CD8-positive, alpha-beta memory T cell (primary cell): ENCODE results near the gene ARID1B. TPM values are rescaled to one million over a fixed set of nuclear protein-coding genes. Genes with fewer than 3 reads are reported as not detected.

ENCODE experiments used
- CTCF ChIA-PET: fragments of 350-600 bp; sonication (Branson Sonifier 250); formaldehyde crosslinking; loops from one replicate; lab custom pipeline; 2021; ENCODE audit warnings: antibody characterized with exemption; lab: Charles Lee
- POLR2A ChIA-PET: fragments of 350-600 bp; sonication (Branson Sonifier 250); formaldehyde crosslinking; loops from one replicate; lab custom pipeline; 2021; ENCODE audit warnings: antibody characterized with exemption; lab: Charles Lee
- DNase-seq, 5 donors: peaks; one replicate each; pipeline versions ENCODE4 v3.0.0 to v3.0.0-alpha.2; 2020 to 2022; ENCODE audit warnings: mixed read lengths in 1 of 5
- H3K27ac ChIP-seq: one replicate; pipeline ENCODE4 v1.7.0; 2013; ENCODE audit warnings: low read depth, mild to moderate bottlenecking, low read length, moderate library complexity
- H3K27me3 ChIP-seq: 2 replicates; pipeline ENCODE4 v1.7.0; 2013; ENCODE audit warnings: low read length, mild to moderate bottlenecking; ENCODE audit not compliant: insufficient read depth, poor library complexity, severe bottlenecking
- H3K36me3 ChIP-seq: 2 replicates; pipeline ENCODE4 v1.7.0; 2013; ENCODE audit warnings: mild to moderate bottlenecking, low read length, moderate library complexity; ENCODE audit not compliant: insufficient read depth
- H3K4me1 ChIP-seq: 2 replicates; pipeline ENCODE4 v1.7.0; 2013; ENCODE audit warnings: mild to moderate bottlenecking, low read length, moderate library complexity; ENCODE audit not compliant: insufficient read depth
- H3K4me3 ChIP-seq: 2 replicates; pipeline ENCODE4 v1.7.0; 2013; ENCODE audit warnings: mild to moderate bottlenecking, low read length
- H3K9me3 ChIP-seq: 2 replicates; pipeline ENCODE4 v1.7.0; 2013; ENCODE audit warnings: mild to moderate bottlenecking, low read length
- H3K27ac Mint-ChIP-seq, 8 donors: one replicate each; pipeline ENCODE4 v1.8.0; 2020 to 2021; ENCODE audit warnings: mixed read lengths in 8 of 8, mild to moderate bottlenecking in 6 of 8, inconsistent platforms in 3 of 8, moderate library complexity in 3 of 8
- H3K27me3 Mint-ChIP-seq, 2 donors: one replicate each; pipeline ENCODE4 v1.8.0; 2020 to 2021; ENCODE audit warnings: mixed read lengths in 2 of 2, mild to moderate bottlenecking in 1 of 2, moderate library complexity in 1 of 2
- H3K36me3 Mint-ChIP-seq, 3 donors: one replicate each; pipeline ENCODE4 v1.8.0; 2020 to 2021; ENCODE audit warnings: mixed read lengths in 3 of 3, inconsistent platforms in 1 of 3, mild to moderate bottlenecking in 1 of 3
- H3K4me1 Mint-ChIP-seq, 3 donors: one replicate each; pipeline ENCODE4 v1.8.0; 2020 to 2021; ENCODE audit warnings: mixed read lengths in 3 of 3, inconsistent platforms in 1 of 3, mild to moderate bottlenecking in 1 of 3
- H3K4me3 Mint-ChIP-seq, 7 donors: one replicate each; pipeline ENCODE4 v1.8.0; 2020 to 2021; ENCODE audit warnings: mixed read lengths in 7 of 7, mild to moderate bottlenecking in 6 of 7, moderate library complexity in 4 of 7, inconsistent platforms in 2 of 7
- H3K9me3 Mint-ChIP-seq, 5 donors: one replicate each; pipeline ENCODE4 v1.8.0; 2020 to 2022; ENCODE audit warnings: mixed read lengths in 5 of 5, mild to moderate bottlenecking in 3 of 5, moderate library complexity in 2 of 5, inconsistent platforms in 1 of 5
- polyA plus RNA-seq: library from polyadenylated mRNA; unstranded; fragments of 300-500 nt; fragmentation: Illumina TruSeq; gene quantifications from one replicate; pipeline ENCODE4 v1.2.3, GENCODE V29; 2021
- total RNA-seq, 2 experiments: library from RNA; stranded (reverse); gene quantifications; one replicate each; pipeline ENCODE4 v1.2.3, GENCODE V29; 2021

ARID1B gene
- total and polyA plus RNA-seq, 3 experiments from 2014 or later: 19.1 to 57.9 (median 53.0) TPM

DNA sequence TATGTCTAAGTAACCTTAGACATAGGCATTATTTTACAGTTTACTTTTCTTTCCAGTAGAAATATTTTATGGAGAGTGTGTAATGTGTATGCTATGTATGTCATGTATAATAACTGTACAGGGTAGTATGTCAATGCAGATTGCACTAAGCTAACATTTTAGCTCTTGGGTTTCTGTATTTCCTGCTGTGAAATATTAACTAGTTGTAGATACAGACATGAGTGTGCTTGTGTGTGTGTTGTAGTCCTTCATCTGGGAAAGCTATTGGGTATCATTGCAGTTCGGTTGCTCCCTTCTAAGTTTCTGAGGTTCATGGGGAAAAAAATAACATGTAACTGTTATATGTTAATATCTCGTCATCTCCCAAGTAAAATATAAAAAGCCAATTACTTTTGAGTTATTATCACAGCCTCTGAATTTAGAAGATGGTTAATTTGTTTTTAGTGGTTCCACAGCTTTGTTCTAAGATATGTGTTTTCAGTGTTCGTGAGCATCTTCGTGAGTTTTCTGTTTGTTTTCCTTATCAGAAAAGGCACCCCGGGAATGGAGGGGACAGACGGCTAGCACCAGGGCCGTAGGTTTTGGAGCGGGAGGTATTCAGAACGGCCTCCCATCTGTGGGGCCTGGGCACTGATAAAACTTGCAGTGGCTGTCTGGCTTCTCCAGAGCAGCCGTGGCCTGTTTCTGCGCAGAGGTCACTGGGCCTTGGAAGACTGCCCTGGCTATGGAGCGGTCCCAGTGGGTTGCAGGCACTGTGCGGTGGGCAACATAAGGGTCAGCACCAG lies 215.0 kb downstream of the ARID1B start:
- H3K27me3 ChIP-seq: no peaks in the 10 kb centered on the region
- ChIA-PET POLR2A (interaction anchor here (0.6 kb wide), 1 partner anchor 1344 kb away, joined by 7 read pairs; no protein-coding TSS in a partner anchor), CTCF (no interaction called here)
- no peak overlapping the region for H3K4me3 ChIP-seq
- peaks cover 25% of the 10 kb centered on the region for H3K4me1 ChIP-seq
- H3K4me3 Mint-ChIP-seq: no peak overlapping the region
- H3K27ac Mint-ChIP-seq: peak overlapping the region in 2 of 8 donors; percentile 19 to 79
- no peaks in the 10 kb centered on the region for H3K9me3 ChIP-seq
- no peaks in the 10 kb centered on the region for H3K9me3 Mint-ChIP-seq
- H3K4me1 Mint-ChIP-seq: peaks cover 44 to 84% (median 56%) of the 10 kb centered on the region in 3 donors
- H3K36me3 ChIP-seq: no peaks in the 10 kb centered on the region
- no peak overlapping the region for H3K27ac ChIP-seq
- DNase-seq: no peak
- no peaks in the 10 kb centered on the region for H3K36me3 Mint-ChIP-seq
- H3K27me3 Mint-ChIP-seq: no peaks in the 10 kb centered on the region

GRCh38 chr6:156993713-156994112 lies 216.5 kb downstream of the ARID1B start:
- ChIA-PET CTCF (no interaction called here), POLR2A (no interaction called here)
- no peaks in the 10 kb centered on the region for H3K9me3 Mint-ChIP-seq
- no peaks in the 10 kb centered on the region for H3K27me3 ChIP-seq
- H3K36me3 ChIP-seq: no peaks in the 10 kb centered on the region
- no peak overlapping the region for H3K27ac ChIP-seq
- H3K4me1 Mint-ChIP-seq: peaks cover 37 to 77% (median 56%) of the 10 kb centered on the region in 3 donors
- no peak overlapping the region for H3K27ac Mint-ChIP-seq
- no peaks in the 10 kb centered on the region for H3K27me3 Mint-ChIP-seq
- H3K9me3 ChIP-seq: no peaks in the 10 kb centered on the region
- DNase-seq: no peak
- H3K4me3 Mint-ChIP-seq: no peak overlapping the region
- no peaks in the 10 kb centered on the region for H3K36me3 Mint-ChIP-seq
- H3K4me3 ChIP-seq: no peak overlapping the region
- H3K4me1 ChIP-seq: peaks cover 10% of the 10 kb centered on the region

- Mint-ChIP-seq H3K27me3 (no peaks in the 10 kb centered on the region), H3K27ac (peak overlapping the region in 1 of 8 donors; percentile 10), H3K36me3 (no peaks in the 10 kb centered on the region), H3K4me3 (no peak overlapping the region), H3K9me3 (no peaks in the 10 kb centered on the region), H3K4me1 (peaks cover 34 to 77% (median 55%) of the 10 kb centered on the region in 3 donors)
- H3K9me3 ChIP-seq: no peaks in the 10 kb centered on the region
- H3K4me3 ChIP-seq: no peak overlapping the region
- no peaks in the 10 kb centered on the region for H3K27me3 ChIP-seq
- no peak overlapping the region for H3K27ac ChIP-seq
- H3K36me3 ChIP-seq: no peaks in the 10 kb centered on the region
- POLR2A ChIA-PET: no interaction called here
- CTCF ChIA-PET: no interaction called here
- DNase-seq: no peak
- peaks cover 8% of the 10 kb centered on the region for H3K4me1 ChIP-seq
Measured at GRCh38 chr6:156994215-156995076, 217.3 kb downstream of the ARID1B start.

DNA sequence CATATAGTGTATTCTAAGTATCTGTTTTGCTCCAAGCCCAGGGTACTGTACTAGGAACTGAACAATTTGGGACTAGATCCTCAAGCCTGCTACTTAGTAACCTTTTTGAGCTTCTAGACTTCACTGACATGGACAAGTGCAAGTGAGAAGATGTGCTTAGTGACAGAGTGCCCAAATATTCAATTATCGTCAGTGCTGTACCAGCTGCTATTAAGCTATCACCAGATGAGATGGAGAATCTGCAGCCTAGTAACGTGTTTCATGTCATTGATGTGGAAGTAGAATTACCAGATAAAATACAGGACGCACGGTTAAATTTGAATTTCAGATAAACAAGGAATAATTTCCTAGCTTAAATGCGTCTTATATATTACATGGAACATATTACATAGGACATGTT lies 218.3 kb downstream of the ARID1B start:
- Histone ChIP-seq H3K27me3 (no peaks in the 10 kb centered on the region), H3K36me3 (no peaks in the 10 kb centered on the region)
- CTCF ChIA-PET: interaction anchor here (0.5 kb wide), 1 partner anchor 1262 kb away, joined by 3 read pairs; no protein-coding TSS in a partner anchor

GRCh38 chr6:156996265-156996664 lies 219.1 kb downstream of the ARID1B start:
- Histone ChIP-seq H3K9me3 (no peaks in the 10 kb centered on the region), H3K36me3 (no peaks in the 10 kb centered on the region), H3K27me3 (no peaks in the 10 kb centered on the region), H3K4me3 (no peak overlapping the region), H3K27ac (no peak overlapping the region), H3K4me1 (peaks cover 8% of the 10 kb centered on the region)
- Mint-ChIP-seq H3K4me1 (peaks cover 37 to 76% (median 56%) of the 10 kb centered on the region in 3 donors), H3K27me3 (no peaks in the 10 kb centered on the region), H3K36me3 (no peaks in the 10 kb centered on the region), H3K4me3 (no peak overlapping the region), H3K27ac (peak overlapping the region in 1 of 8 donors; percentile 9), H3K9me3 (no peaks in the 10 kb centered on the region)
- ChIA-PET CTCF (no interaction called here), POLR2A (no interaction called here)
- no peak for DNase-seq

More for the DNA sequence above, 218.3 kb downstream of the ARID1B start:
- no peak overlapping the region for H3K4me3 Mint-ChIP-seq
- H3K4me1 Mint-ChIP-seq: peaks cover 36 to 77% (median 56%) of the 10 kb centered on the region in 3 donors
- no peak overlapping the region for H3K27ac Mint-ChIP-seq
- H3K27me3 Mint-ChIP-seq: no peaks in the 10 kb centered on the region
- peaks cover 8% of the 10 kb centered on the region for H3K4me1 ChIP-seq
- H3K4me3 ChIP-seq: no peak overlapping the region
- no peaks in the 10 kb centered on the region for H3K9me3 Mint-ChIP-seq
- no peaks in the 10 kb centered on the region for H3K36me3 Mint-ChIP-seq
- POLR2A ChIA-PET: no interaction called here
- DNase-seq: no peak
- H3K27ac ChIP-seq: no peak overlapping the region
- H3K9me3 ChIP-seq: no peaks in the 10 kb centered on the region

- Mint-ChIP-seq H3K36me3 (peaks cover 0 to 9% (median 2%) of the 10 kb centered on the region in 3 donors), H3K9me3 (no peaks in the 10 kb centered on the region), H3K27ac (no peak overlapping the region), H3K4me3 (no peak overlapping the region), H3K27me3 (no peaks in the 10 kb centered on the region), H3K4me1 (peaks cover 45 to 81% (median 63%) of the 10 kb centered on the region in 3 donors)
- Histone ChIP-seq H3K27ac (no peak overlapping the region), H3K27me3 (no peaks in the 10 kb centered on the region), H3K36me3 (no peaks in the 10 kb centered on the region), H3K4me3 (no peak overlapping the region), H3K4me1 (peaks cover 8% of the 10 kb centered on the region), H3K9me3 (no peaks in the 10 kb centered on the region)
- no peak for DNase-seq
- POLR2A ChIA-PET: no interaction called here
- CTCF ChIA-PET: no interaction called here
Measured at GRCh38 chr6:156998794-156999330, 221.7 kb downstream of the ARID1B start.

DNA sequence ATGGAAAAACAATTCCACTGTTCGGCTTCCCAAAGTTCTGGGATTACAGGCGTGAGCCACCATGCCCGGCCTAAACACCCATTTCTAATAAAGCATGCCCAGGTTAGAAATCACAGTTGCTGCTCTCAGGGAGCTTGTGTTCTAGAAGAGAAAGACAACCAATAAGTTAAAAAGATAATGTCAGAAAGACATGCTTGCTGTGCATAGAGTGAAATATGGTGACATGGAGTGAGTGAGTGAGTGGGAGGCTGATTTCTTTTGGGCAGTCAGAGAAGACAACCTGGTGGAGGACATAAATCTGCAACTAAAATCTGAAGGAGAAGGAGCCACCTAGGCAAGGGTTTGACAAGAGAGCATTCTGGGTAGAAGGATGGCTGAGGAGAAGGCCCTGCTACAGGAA lies 222.6 kb downstream of the ARID1B start:
- Histone ChIP-seq H3K4me1 (peaks cover 6% of the 10 kb centered on the region), H3K4me3 (no peak overlapping the region), H3K36me3 (no peaks in the 10 kb centered on the region), H3K27me3 (no peaks in the 10 kb centered on the region), H3K9me3 (no peaks in the 10 kb centered on the region), H3K27ac (no peak overlapping the region)
- ChIA-PET POLR2A (no interaction called here), CTCF (no interaction called here)
- no peak for DNase-seq
- Mint-ChIP-seq H3K27me3 (no peaks in the 10 kb centered on the region), H3K36me3 (peaks cover 0 to 9% (median 2%) of the 10 kb centered on the region in 3 donors), H3K27ac (peak overlapping the region in 5 of 8 donors; percentile 12 to 68 (median 35)), H3K4me3 (no peak overlapping the region), H3K4me1 (peaks cover 44 to 79% (median 70%) of the 10 kb centered on the region in 3 donors), H3K9me3 (no peaks in the 10 kb centered on the region)
